ENCODE results near the gene KDF1. TPM values are rescaled to one million over a fixed set of nuclear protein-coding genes. Genes with fewer than 3 reads are reported as not detected.

KDF1 gene
- total and polyA plus RNA-seq, 2 of the 13 experiments (the other 11 are each of a cell fraction or from before 2014, with no cell fraction given) = 1.9 to 4.9 TPM

DNA sequence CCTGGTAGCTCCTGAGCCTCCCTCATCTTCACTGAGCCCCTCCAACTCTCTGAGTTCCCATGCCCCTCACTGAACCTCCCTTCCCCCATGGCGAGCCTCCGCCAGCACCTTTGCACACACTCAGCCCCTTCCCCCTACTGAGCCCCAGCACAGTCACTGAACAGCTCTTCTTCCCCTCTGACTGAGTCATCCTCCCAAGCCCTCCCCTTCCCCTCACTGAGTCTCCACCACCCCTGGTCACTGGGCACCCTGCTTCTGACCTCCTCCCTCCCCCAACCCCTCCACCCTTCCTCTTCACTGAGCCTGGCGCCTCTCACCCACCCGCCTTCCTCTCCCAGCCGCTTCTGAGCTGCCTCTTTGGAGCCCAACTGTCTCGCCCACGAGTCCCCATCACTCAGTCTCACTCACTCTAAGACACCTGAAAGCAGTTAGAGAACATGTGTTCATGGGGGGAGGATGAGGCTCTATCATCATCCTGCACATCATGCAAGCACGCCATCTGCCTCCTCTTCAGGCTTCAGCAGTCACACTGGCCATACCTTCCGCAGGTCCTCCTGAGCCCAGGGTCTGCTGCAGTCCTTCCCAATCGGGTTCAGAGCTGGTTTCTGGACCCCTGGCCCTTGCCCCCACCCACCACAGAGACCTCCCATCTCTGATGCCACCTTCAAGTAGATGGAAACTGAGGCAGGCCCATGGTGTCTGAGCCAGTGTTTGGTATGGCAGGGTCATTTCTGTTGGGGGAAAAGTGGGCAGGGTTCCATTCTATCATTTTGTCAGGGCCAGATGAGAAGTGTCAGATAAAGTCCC is 31.2 kb upstream of the KDF1 start (continued):
- TF ChIP-seq NPAS2 (CRISPR knock-in tag; IDR thresholded peaks at IDR 0.05; ENCODE audit: borderline replicate concordance) (no peak), HNRNPK (IDR thresholded peaks at IDR 0.05; ENCODE audit: low read depth, low read length, poor library complexity, severe bottlenecking) (peak; percentile 74), ZNF251 (CRISPR knock-in tag; IDR thresholded peaks at IDR 0.05) (no peak), NR2F2 (IDR thresholded peaks at IDR 0.05; ENCODE audit: borderline replicate concordance, low read depth) (0 out of 2 replicates have a peak, but pooled peaks have one; percentile 41), ZFP41 (CRISPR knock-in tag; IDR thresholded peaks at IDR 0.05; ENCODE audit: borderline replicate concordance) (no peak), ZNF350 (CRISPR knock-in tag; IDR thresholded peaks at IDR 0.05; ENCODE audit: borderline replicate concordance, low read depth) (no peak), ELF4 (CRISPR knock-in tag; IDR thresholded peaks at IDR 0.05; ENCODE audit: borderline replicate concordance) (no peak), ISX (CRISPR knock-in tag; conservative IDR thresholded peaks at IDR 0.05) (no peak), KDM1A (CRISPR knock-in tag; IDR thresholded peaks at IDR 0.05) (no peak), SP1 (IDR thresholded peaks at IDR 0.05) (no peak), SP1 (CRISPR knock-in tag; IDR thresholded peaks at IDR 0.05) (no peak; the same call in 1 of the 2 replicates), CCDC6 (CRISPR knock-in tag; IDR thresholded peaks at IDR 0.05) (no peak), ZNF510 (CRISPR knock-in tag; IDR thresholded peaks at IDR 0.05; ENCODE audit: low read depth) (peak; percentile 73; the same call in 1 of the 2 replicates), PCBP2 (optimal IDR thresholded peaks at IDR 0.05; ENCODE audit: low read depth, low read length, poor library complexity, severe bottlenecking) (no peak), MIER3 (CRISPR knock-in tag; IDR thresholded peaks at IDR 0.05; ENCODE audit: borderline replicate concordance) (peak; percentile 54; the same call in 1 of the 2 replicates), RBAK (CRISPR knock-in tag; IDR thresholded peaks at IDR 0.05) (no peak), ZBTB38 (CRISPR knock-in tag; IDR thresholded peaks at IDR 0.05) (peak; percentile 75), AHR (CRISPR knock-in tag; IDR thresholded peaks at IDR 0.05) (no peak), CREM (IDR thresholded peaks at IDR 0.05) (no peak; the same call in 1 of the 2 replicates), CREM (CRISPR knock-in tag; IDR thresholded peaks at IDR 0.05) (no peak), ZBTB20 (CRISPR knock-in tag; IDR thresholded peaks at IDR 0.05; ENCODE audit: borderline replicate concordance, low read depth) (peak; percentile 15; the same call in 1 of the 2 replicates)
- TF ChIP-seq, protein P1, sequence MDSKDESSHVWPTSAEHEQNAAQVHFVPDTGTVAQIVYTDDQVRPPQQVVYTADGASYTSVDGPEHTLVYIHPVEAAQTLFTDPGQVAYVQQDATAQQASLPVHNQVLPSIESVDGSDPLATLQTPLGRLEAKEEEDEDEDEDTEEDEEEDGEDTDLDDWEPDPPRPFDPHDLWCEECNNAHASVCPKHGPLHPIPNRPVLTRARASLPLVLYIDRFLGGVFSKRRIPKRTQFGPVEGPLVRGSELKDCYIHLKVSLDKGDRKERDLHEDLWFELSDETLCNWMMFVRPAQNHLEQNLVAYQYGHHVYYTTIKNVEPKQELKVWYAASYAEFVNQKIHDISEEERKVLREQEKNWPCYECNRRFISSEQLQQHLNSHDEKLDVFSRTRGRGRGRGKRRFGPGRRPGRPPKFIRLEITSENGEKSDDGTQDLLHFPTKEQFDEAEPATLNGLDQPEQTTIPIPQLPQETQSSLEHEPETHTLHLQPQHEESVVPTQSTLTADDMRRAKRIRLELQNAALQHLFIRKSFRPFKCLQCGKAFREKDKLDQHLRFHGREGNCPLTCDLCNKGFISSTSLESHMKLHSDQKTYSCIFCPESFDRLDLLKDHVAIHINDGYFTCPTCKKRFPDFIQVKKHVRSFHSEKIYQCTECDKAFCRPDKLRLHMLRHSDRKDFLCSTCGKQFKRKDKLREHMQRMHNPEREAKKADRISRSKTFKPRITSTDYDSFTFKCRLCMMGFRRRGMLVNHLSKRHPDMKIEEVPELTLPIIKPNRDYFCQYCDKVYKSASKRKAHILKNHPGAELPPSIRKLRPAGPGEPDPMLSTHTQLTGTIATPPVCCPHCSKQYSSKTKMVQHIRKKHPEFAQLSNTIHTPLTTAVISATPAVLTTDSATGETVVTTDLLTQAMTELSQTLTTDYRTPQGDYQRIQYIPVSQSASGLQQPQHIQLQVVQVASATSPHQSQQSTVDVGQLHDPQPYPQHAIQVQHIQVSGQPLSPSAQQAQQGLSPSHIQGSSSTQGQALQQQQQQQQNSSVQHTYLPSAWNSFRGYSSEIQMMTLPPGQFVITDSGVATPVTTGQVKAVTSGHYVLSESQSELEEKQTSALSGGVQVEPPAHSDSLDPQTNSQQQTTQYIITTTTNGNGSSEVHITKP (CRISPR knock-in tag; IDR thresholded peaks at IDR 0.05; ENCODE audit: low read depth) = peak; percentile 40; the same call in 1 of the 2 replicates
- TF ChIP-seq, protein P2, sequence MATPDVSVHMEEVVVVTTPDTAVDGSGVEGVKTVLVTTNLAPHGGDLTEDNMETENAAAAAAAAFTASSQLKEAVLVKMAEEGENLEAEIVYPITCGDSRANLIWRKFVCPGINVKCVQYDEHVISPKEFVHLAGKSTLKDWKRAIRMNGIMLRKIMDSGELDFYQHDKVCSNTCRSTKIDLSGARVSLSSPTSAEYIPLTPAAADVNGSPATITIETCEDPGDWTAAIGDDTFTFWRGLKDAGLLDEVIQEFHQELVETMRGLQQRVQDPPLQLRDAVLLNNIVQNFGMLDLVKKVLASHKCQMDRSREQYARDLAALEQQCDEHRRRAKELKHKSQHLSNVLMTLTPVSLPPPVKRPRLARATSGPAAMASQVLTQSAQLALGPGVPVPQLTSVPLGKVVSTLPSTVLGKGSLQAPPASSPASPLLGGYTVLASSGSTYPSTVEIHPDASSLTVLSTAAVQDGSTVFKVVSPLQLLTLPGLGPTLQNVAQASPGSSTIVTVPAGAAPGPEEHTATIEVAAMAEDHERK (CRISPR knock-in tag; IDR thresholded peaks at IDR 0.05; ENCODE audit: low read depth) = no peak
- TF ChIP-seq, protein P3, sequence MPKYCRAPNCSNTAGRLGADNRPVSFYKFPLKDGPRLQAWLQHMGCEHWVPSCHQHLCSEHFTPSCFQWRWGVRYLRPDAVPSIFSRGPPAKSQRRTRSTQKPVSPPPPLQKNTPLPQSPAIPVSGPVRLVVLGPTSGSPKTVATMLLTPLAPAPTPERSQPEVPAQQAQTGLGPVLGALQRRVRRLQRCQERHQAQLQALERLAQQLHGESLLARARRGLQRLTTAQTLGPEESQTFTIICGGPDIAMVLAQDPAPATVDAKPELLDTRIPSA (CRISPR knock-in tag; IDR thresholded peaks at IDR 0.05; ENCODE audit: borderline replicate concordance) = no peak
